Ovary (tissue), 3 donors: ENCODE data around the gene PXDC1.

ENCODE experiments used
- CTCF ChIP-seq, 3 donors: fragments of 450-650 bp in 2 of 3; fragments of 200-600 bp in 1 of 3; IDR thresholded peaks; one replicate each; pipeline versions ENCODE4 v1.5.1 to v1.8.0; 2016 to 2022; ENCODE audit warnings: antibody characterized with exemption in 3 of 3, mild to moderate bottlenecking in 1 of 3
- EP300 ChIP-seq: sonication (generic); formaldehyde crosslinking; IDR thresholded peaks from one replicate; pipeline ENCODE4 v1.6.1; 2017; ENCODE audit warnings: antibody characterized with exemption
- POLR2A ChIP-seq: fragments of 450-650 bp; IDR thresholded peaks from one replicate; pipeline ENCODE4 v1.6.1; 2017; ENCODE audit warnings: antibody characterized with exemption, mild to moderate bottlenecking, moderate library complexity
- donor health status: DM: no; HTN: no; CAD: no.

DNA sequence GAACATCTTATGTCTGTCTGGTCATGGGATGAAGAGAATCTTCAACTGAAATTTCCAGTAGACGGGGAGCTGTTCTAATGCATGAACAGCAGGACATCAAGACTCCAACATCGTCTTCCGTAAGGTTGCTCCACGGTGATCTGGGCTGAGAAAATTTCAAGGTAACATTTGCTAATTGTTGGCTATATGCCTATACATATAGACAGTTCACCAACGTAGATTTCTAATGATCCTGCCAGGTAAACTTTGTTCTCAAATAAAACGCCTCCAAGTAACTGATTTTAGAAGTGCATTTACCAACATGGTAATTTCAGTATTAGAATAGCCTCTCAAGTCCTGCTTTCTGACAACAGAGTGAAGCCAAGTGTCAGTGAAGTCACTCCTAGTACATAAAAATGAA lies 11.3 kb upstream of the PXDC1 start:
- TF ChIP-seq CTCF (IDR thresholded peaks at IDR 0.05) (no peak), POLR2A (no peak), EP300 (no peak)
